H1 (cell line): Measurements from ENCODE around the gene MYOM1. TPM values are rescaled to one million over a fixed set of nuclear protein-coding genes. Genes with fewer than 3 reads are reported as not detected.
A peak's percentile ranks its signal among the peaks of the same experiment; 100 is the strongest.

Source experiments
- CTCF ChIA-PET: fragments of 300-600 bp; sonication (Branson Sonifier 250); formaldehyde crosslinking; loops from one replicate; lab custom pipeline; 2021; ENCODE audit not compliant: partially characterized antibody; lab: Charles Lee
- POLR2A ChIA-PET: fragments of 300-600 bp; sonication (Branson Sonifier 250); formaldehyde crosslinking; loops from one replicate; lab custom pipeline; 2021; ENCODE audit warnings: inconsistent platforms; ENCODE audit not compliant: partially characterized antibody; lab: Charles Lee
- DNase-seq, 2 experiments: peaks; one replicate each; pipeline versions ENCODE4 v3.0.0 to v3.0.0-alpha.2; 2010 to 2022; ENCODE audit warnings: low spot score in 2 of 2, low read depth in 1 of 2, mixed read lengths in 1 of 2
- FAIRE-seq: peaks from 2 replicates; lab custom pipeline; 2011; peaks lifted over from hg19 to GRCh38; lab: Jason Lieb, UNC
- H2AFZ ChIP-seq: 2 replicates; pipeline ENCODE4 v1.8.1; 2012; ENCODE audit warnings: low read length, inconsistent platforms
- H2AK5ac ChIP-seq: 2 replicates; pipeline ENCODE4 v1.6.1; 2013; ENCODE audit warnings: low read depth, low read length
- H2BK120ac ChIP-seq: replicated peaks from 2 replicates; pipeline ENCODE3; 2013; ENCODE audit warnings: low read depth, low read length, inconsistent platforms
- H2BK12ac ChIP-seq: 2 replicates; pipeline ENCODE4 v1.6.1; 2013; ENCODE audit warnings: low read depth, low read length
- H2BK15ac ChIP-seq: 2 replicates; pipeline ENCODE4 v1.6.1; 2013; ENCODE audit warnings: low read length
- H2BK20ac ChIP-seq: 2 replicates; pipeline ENCODE4 v1.6.1; 2013; ENCODE audit warnings: low read length
- H2BK5ac ChIP-seq: 2 replicates; pipeline ENCODE4 v1.6.1; 2013; ENCODE audit warnings: low read depth, low read length
- H3K14ac ChIP-seq: 2 replicates; pipeline ENCODE4 v1.6.1; 2013; ENCODE audit warnings: inconsistent platforms; ENCODE audit not compliant: insufficient read length
- H3K18ac ChIP-seq: 2 replicates; pipeline ENCODE4 v1.6.1; 2013; ENCODE audit warnings: low read length; ENCODE audit errors: extremely low read depth
- H3K23ac ChIP-seq: 2 replicates; pipeline ENCODE4 v1.6.1; 2013; ENCODE audit warnings: inconsistent platforms; ENCODE audit not compliant: insufficient read length
- H3K23me2 ChIP-seq: 2 replicates; pipeline ENCODE4 v1.6.1; 2013; ENCODE audit warnings: low read depth, low read length
- H3K27ac ChIP-seq: 2 replicates; pipeline ENCODE4 v1.6.1; 2011; ENCODE audit warnings: low read depth, low read length, inconsistent platforms
- H3K27me3 ChIP-seq, 4 experiments: replicated peaks in 1 of 4; 1 replicate in 1 of 4; 2 replicates in 3 of 4; pipeline versions ENCODE4 v1.6.1 to v1.8.1; 2011 to 2013; ENCODE audit warnings: low read length in 3 of 4, mild to moderate bottlenecking in 3 of 4, inconsistent platforms in 2 of 4, mixed read lengths in 2 of 4, moderate library complexity in 1 of 4; ENCODE audit not compliant: control insufficient read depth in 3 of 4, insufficient read depth in 3 of 4; ENCODE audit errors: extremely low read depth in 1 of 4
- H3K36me3 ChIP-seq, 4 experiments: 2 replicates each; pipeline versions ENCODE4 v1.6.1 to v1.8.1; 2011 to 2013; ENCODE audit warnings: mild to moderate bottlenecking in 4 of 4, low read length in 3 of 4, moderate library complexity in 2 of 4, control low read depth in 1 of 4, inconsistent platforms in 1 of 4; ENCODE audit not compliant: insufficient read depth in 4 of 4, control insufficient read depth in 2 of 4
- H3K4ac ChIP-seq: replicated peaks from 2 replicates; pipeline ENCODE3; 2013; ENCODE audit warnings: low read length, low read depth, mixed read lengths, inconsistent platforms; ENCODE audit not compliant: insufficient read length
- H3K4me1 ChIP-seq, 4 experiments: replicated peaks in 1 of 4; 1 replicate in 1 of 4; 2 replicates in 3 of 4; pipeline versions ENCODE4 v1.6.1 to v1.8.1; 2011 to 2013; ENCODE audit warnings: low read length in 3 of 4, inconsistent platforms in 2 of 4, mixed read lengths in 1 of 4; ENCODE audit not compliant: insufficient read depth in 4 of 4, control insufficient read depth in 3 of 4
- H3K4me2 ChIP-seq, 2 experiments: 2 replicates each; pipeline versions ENCODE4 v1.6.1 to v1.8.1; 2011 to 2013; ENCODE audit warnings: low read depth in 2 of 2, low read length in 2 of 2, control low read depth in 1 of 2, inconsistent platforms in 1 of 2, mild to moderate bottlenecking in 1 of 2; ENCODE audit not compliant: insufficient read depth in 1 of 2
- H3K4me3 ChIP-seq, 4 experiments: fragments of 200-600, 300-600 bp in 1 of 4; sonication (generic), shearing (Covaris generic), sonication (Bioruptor Twin) in 1 of 4; 2 replicates each; pipeline versions ENCODE4 v1.5.1 to v1.8.1; 2011 to 2016; ENCODE audit warnings: low read length in 4 of 4, low read depth in 3 of 4, control low read depth in 2 of 4, inconsistent platforms in 2 of 4, mild to moderate bottlenecking in 2 of 4, mixed read lengths in 1 of 4, moderate library complexity in 1 of 4; ENCODE audit not compliant: insufficient read depth in 2 of 4; ENCODE audit errors: extremely low read depth in 1 of 4
- H3K56ac ChIP-seq: replicated peaks from 2 replicates; pipeline ENCODE3; 2013; ENCODE audit warnings: low read depth, mild to moderate bottlenecking, mixed read lengths, low read length, inconsistent platforms; ENCODE audit not compliant: insufficient read length
- H3K79me1 ChIP-seq: 2 replicates; pipeline ENCODE4 v1.6.1; 2013; ENCODE audit warnings: low read depth, low read length, control low read depth
- H3K79me2 ChIP-seq, 2 experiments: 2 replicates each; pipeline versions ENCODE4 v1.6.1 to v1.8.1; 2012 to 2013; ENCODE audit warnings: low read length in 2 of 2, mild to moderate bottlenecking in 2 of 2, inconsistent platforms in 1 of 2; ENCODE audit not compliant: insufficient read depth in 2 of 2, control insufficient read depth in 1 of 2
- H3K9ac ChIP-seq, 4 experiments: replicated peaks in 1 of 4; 1 replicate in 1 of 4; 2 replicates in 3 of 4; pipeline versions ENCODE4 v1.6.1 to v1.8.1; 2011 to 2013; ENCODE audit warnings: low read depth in 3 of 4, low read length in 3 of 4, control low read depth in 2 of 4, mild to moderate bottlenecking in 2 of 4, moderate library complexity in 2 of 4, inconsistent platforms in 1 of 4; ENCODE audit errors: extremely low read depth in 1 of 4
- H3K9me3 ChIP-seq, 2 experiments: 2 replicates each; pipeline versions ENCODE4 v1.6.1 to v1.8.1; 2012 to 2013; ENCODE audit warnings: mild to moderate bottlenecking in 2 of 2, moderate library complexity in 2 of 2, control low read depth in 1 of 2, inconsistent platforms in 1 of 2, low read depth in 1 of 2, low read length in 1 of 2, mixed read lengths in 1 of 2; ENCODE audit not compliant: insufficient read depth in 2 of 2
- H4K20me1 ChIP-seq, 2 experiments: replicated peaks in 1 of 2; 2 replicates each; pipeline versions ENCODE3 to v1.8.1; 2011 to 2013; ENCODE audit warnings: inconsistent platforms in 2 of 2, low read length in 2 of 2, mild to moderate bottlenecking in 1 of 2; ENCODE audit not compliant: insufficient read depth in 2 of 2, control insufficient read depth in 1 of 2
- H4K5ac ChIP-seq: 2 replicates; pipeline ENCODE4 v1.6.1; 2013; ENCODE audit warnings: low read length, low read depth, mixed read lengths, inconsistent platforms; ENCODE audit not compliant: insufficient read length
- H4K8ac ChIP-seq: 2 replicates; pipeline ENCODE4 v1.8.0; 2013; ENCODE audit warnings: mild to moderate bottlenecking, moderate library complexity, low read length, inconsistent platforms; ENCODE audit not compliant: insufficient read depth; ENCODE audit errors: extremely low read depth
- H4K91ac ChIP-seq: replicated peaks from 2 replicates; pipeline ENCODE3; 2013; ENCODE audit warnings: low read length, mixed read lengths, inconsistent platforms; ENCODE audit not compliant: insufficient read length
- BCL11A ChIP-seq, 2 experiments: IDR thresholded peaks; one replicate each; pipeline ENCODE4 v1.6.1; 2011; ENCODE audit warnings: low read depth in 2 of 2, low read length in 2 of 2, mild to moderate bottlenecking in 2 of 2
- CHD1 ChIP-seq: IDR thresholded peaks from 2 replicates; pipeline ENCODE4 v1.6.1; 2012; ENCODE audit warnings: low read depth, low read length, improper control_type of control experiment
- CHD2 ChIP-seq: IDR thresholded peaks from 2 replicates; pipeline ENCODE4 v1.6.1; 2012; ENCODE audit warnings: low read length, improper control_type of control experiment
- GTF2F1 ChIP-seq: IDR thresholded peaks from 2 replicates; pipeline ENCODE4 v1.6.1; 2012; ENCODE audit warnings: low read depth, low read length, improper control_type of control experiment, borderline replicate concordance
- MAFK ChIP-seq: IDR thresholded peaks from 2 replicates; pipeline ENCODE4 v1.6.1; 2012; ENCODE audit warnings: low read depth, mild to moderate bottlenecking, improper control_type of control experiment, low read length
- RBBP5 ChIP-seq: IDR thresholded peaks from 2 replicates; pipeline ENCODE4 v1.7.1; 2012; ENCODE audit warnings: low read depth, mild to moderate bottlenecking, inconsistent platforms, low read length, moderate library complexity, borderline replicate concordance
- RFX5 ChIP-seq: IDR thresholded peaks from 2 replicates; pipeline ENCODE4 v1.6.1; 2011; ENCODE audit warnings: low read depth, low read length, improper control_type of control experiment, borderline replicate concordance
- SAP30 ChIP-seq: fragments of 300-600 bp; sonication (generic); IDR thresholded peaks from 2 replicates; pipeline ENCODE4 v1.7.1; 2012; ENCODE audit warnings: low read length, moderate library complexity, mild to moderate bottlenecking, inconsistent platforms; ENCODE audit not compliant: insufficient read depth, insufficient replicate concordance
- SIN3A ChIP-seq, 2 experiments: IDR thresholded peaks in 1 of 2; conservative IDR thresholded peaks in 1 of 2; 2 replicates each; pipeline ENCODE4 v1.6.1; 2011 to 2012; ENCODE audit warnings: low read length in 2 of 2, improper control_type of control experiment in 1 of 2, low read depth in 1 of 2, mild to moderate bottlenecking in 1 of 2
- SP4 ChIP-seq: IDR thresholded peaks from 2 replicates; pipeline ENCODE4 v1.6.1; 2012; ENCODE audit warnings: low read length, inconsistent platforms
- WGBS, 2 experiments: shearing (Covaris generic) in 1 of 2; methylation state at CpG; one replicate each; pipeline versions ENCODE4 v1.1.6 to v1.1.7; 2013 to 2015; ENCODE audit warnings: low lambda C conversion rate in 2 of 2, mixed read lengths in 2 of 2, inconsistent platforms in 1 of 2, low coverage in 1 of 2, missing lambda C conversion rate in 1 of 2; ENCODE audit not compliant: insufficient replicate concordance in 2 of 2, insufficient coverage in 1 of 2, insufficient read length in 1 of 2; ENCODE audit errors: extremely low coverage in 1 of 2, missing lambda C conversion rate in 1 of 2; 5-methylcytosine and 5-hydroxymethylcytosine counted together
- polyA plus RNA-seq, 7 experiments: library from polyadenylated mRNA; depleted of rRNA in 3 of 7; stranded (reverse) in 5 of 7; unstranded in 2 of 7; fragments of >200 nt in 5 of 7; fragments of 200-250 nt in 2 of 7; gene quantifications; 1 replicate in 5 of 7; 2 replicates in 1 of 7; 4 replicates in 1 of 7; pipeline versions ENCODE4 v1.2.1 to v1.2.3, GENCODE V29; 2011 to 2013; ENCODE audit warnings: missing spikeins in 2 of 7, mixed read lengths in 2 of 7
- total RNA-seq: library from RNA; stranded (reverse); fragmentation: NEBNext Ultra II Directional; extraction: Animal tissue kit (Norgen Biotek cat#: 25700); gene quantifications from 2 replicates; pipeline ENCODE4 v1.2.1, GENCODE V29; 2021

Gene MYOM1
- total and polyA plus RNA-seq, 2 of the 8 experiments (the other 6 are each of a cell fraction or from before 2014, with no cell fraction given) = 0.06 to 0.32 TPM

DNA sequence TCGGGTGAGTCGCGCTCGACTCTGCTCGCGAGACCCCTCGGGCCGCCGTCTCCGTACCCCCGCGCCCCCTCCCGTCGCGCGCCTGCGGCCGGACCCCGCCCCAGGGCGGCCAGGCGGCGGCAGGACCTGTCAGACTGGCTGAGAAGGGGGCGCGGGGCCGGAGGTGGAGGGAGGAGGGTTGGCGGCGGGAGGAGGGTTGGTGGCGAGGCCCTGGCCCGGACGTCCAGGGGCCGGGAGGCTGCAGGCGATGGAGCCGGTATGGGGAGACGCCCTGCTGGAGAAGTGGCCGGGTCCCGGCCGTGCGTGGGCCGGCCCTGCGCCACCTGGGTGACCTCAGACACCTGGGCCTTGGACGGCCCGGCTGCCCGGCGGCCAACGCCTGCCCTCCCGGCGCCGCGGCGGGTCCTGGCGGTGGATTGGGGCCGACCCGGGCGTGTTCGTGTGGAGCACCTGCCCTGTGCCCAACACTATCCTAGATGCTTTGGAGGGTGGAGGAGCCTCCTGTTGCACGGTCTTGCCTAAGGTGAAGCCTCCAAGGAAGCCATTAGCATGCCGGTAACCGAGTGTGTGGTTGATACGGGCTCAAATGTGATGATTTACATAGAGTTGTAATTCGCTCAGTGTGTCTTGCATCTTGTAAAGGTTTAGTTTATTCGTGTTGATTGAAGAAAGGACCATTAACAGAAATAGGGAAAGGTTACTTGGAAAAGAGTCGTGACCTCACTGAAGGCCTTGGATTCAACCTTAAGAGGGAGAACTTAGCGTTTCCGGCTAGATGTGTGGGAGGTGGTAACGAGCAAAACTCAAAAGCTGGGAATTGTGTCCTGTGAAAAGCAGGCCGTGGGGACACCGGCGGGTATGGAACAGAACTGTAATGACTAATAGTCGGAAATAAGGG is 42.7 kb upstream of the MYOM1 start:
- no peak overlapping the region for H2BK12ac ChIP-seq
- TF ChIP-seq SP4 (no peak), RBBP5 (0 out of 2 replicates have a peak, but pooled peaks have one; percentile 89), CHD1 (no peak), SIN3A (conservative IDR thresholded peaks at IDR 0.05 in 1 of 2, IDR thresholded peaks at IDR 0.05 in 1 of 2; ENCODE audit: low read depth in 1 of 2, low read length in 2 of 2) (0 out of 4 replicates have a peak, but pooled peaks of 1 of the 2 experiments have one; percentile 77), MAFK (no peak), GTF2F1 (no peak), RFX5 (no peak), CHD2 (peak; percentile 53; the same call in 1 of the 2 replicates), BCL11A (IDR thresholded peaks at IDR 0.05; ENCODE audit: low read depth in 2 of 2, low read length in 2 of 2) (no peak), SAP30 (peak; percentile 41)

More for the DNA sequence above, 42.7 kb upstream of the MYOM1 start:
- 1% methylated on average over 40 of the region's 69 CpGs; no CpG with 5 or more reads in 1 of the 2 experiments for WGBS, 2 experiments
- Histone ChIP-seq H3K27ac (peak overlapping the region; percentile 100), H4K5ac (no peak overlapping the region), H3K23ac (no peak overlapping the region), H3K36me3 (peaks cover 0 to 11% (median 6%) of the 10 kb centered on the region in 4 experiments; a peak in 3 of 8 replicates), H2AFZ (0 out of 2 replicates have a peak overlapping the region, but pooled peaks have one; percentile 13), H3K4me2 (peak overlapping the region; percentile 78 to 94), H4K8ac (no peak overlapping the region; the same call in none of the 2 replicates), H2BK15ac (0 out of 2 replicates have a peak overlapping the region, but pooled peaks have one; percentile 22), H3K9ac (peak overlapping the region; percentile 46 to 99 (median 90)), H3K18ac (no peak overlapping the region), H3K79me2 (peaks cover 35 to 52% of the 10 kb centered on the region in 2 experiments), H3K4ac (peak overlapping the region; percentile 40), H3K23me2 (peaks cover 7% of the 10 kb centered on the region), H3K56ac (peak overlapping the region; percentile 65), H2BK5ac (peak overlapping the region; percentile 93), H3K27me3 (no peaks in the 10 kb centered on the region), H3K4me1 (peaks cover 0 to 6% (median 2%) of the 10 kb centered on the region in 4 experiments; a peak in 5 of 7 replicates), H2AK5ac (no peak overlapping the region), H3K9me3 (no peaks in the 10 kb centered on the region), H4K91ac (no peak overlapping the region), H2BK120ac (no peak overlapping the region), H3K14ac (no peak overlapping the region), H3K4me3 (peak overlapping the region; percentile 84 to 99 (median 88)), H3K79me1 (peaks cover 8% of the 10 kb centered on the region), H4K20me1 (peaks cover 6 to 29% of the 10 kb centered on the region in 2 experiments), H2BK20ac (no peak overlapping the region)
- FAIRE-seq (no peak), DNase-seq (peak in 1 of 2 experiments; percentile 53)
- CTCF ChIA-PET = interaction anchor here (2.0 kb wide), 1 partner anchor 192 kb away, joined by 4 read pairs; no protein-coding TSS in a partner anchor
- POLR2A ChIA-PET = interaction anchor here (0.6 to 4.3 kb wide), 10 partner anchors 9 to 269 kb away, joined by 3 to 60 read pairs (median 5); partner anchors contain the start of gene MYL12A
